Activated CD4-positive, alpha-beta T cell treated with anti-CD3 and anti-CD28 coated beads, Interleukin-2, amount 50 U/mL, for 16 hours (primary cell): ENCODE data around the gene NECTIN1.
A peak's percentile ranks its signal among the peaks of the same experiment; 100 is the strongest.

Experiments used
- DNase-seq: peaks from one replicate; pipeline ENCODE4 v3.0.0-alpha.2; 2020

The NECTIN1 gene

GRCh38 chr11:119755356-119756071 lies 26.5 kb upstream of the NECTIN1 start:
- DNase-seq: no peak

- no peak for DNase-seq
Measured at GRCh38 chr11:119754656-119755355, 25.8 kb upstream of the NECTIN1 start.

GRCh38 chr11:119754199-119754598 lies 25.2 kb upstream of the NECTIN1 start:
- DNase-seq: no peak

GRCh38 chr11:119752946-119753345 lies 23.9 kb upstream of the NECTIN1 start:
- DNase-seq: no peak

GRCh38 chr11:119752345-119752871 lies 23.4 kb upstream of the NECTIN1 start:
- no peak for DNase-seq

GRCh38 chr11:119750056-119750455 lies 21.1 kb upstream of the NECTIN1 start:
- no peak for DNase-seq

- DNase-seq: no peak
Measured at GRCh38 chr11:119749006-119749565, 20.1 kb upstream of the NECTIN1 start.

GRCh38 chr11:119747868-119748660 lies 19.1 kb upstream of the NECTIN1 start:
- no peak for DNase-seq

GRCh38 chr11:119745776-119746535 lies 17.0 kb upstream of the NECTIN1 start:
- no peak for DNase-seq

GRCh38 chr11:119745112-119745511 lies 16.1 kb upstream of the NECTIN1 start:
- DNase-seq: no peak

GRCh38 chr11:119744577-119744976 lies 15.6 kb upstream of the NECTIN1 start:
- DNase-seq: no peak

GRCh38 chr11:119743006-119743405 lies 14.0 kb upstream of the NECTIN1 start:
- no peak for DNase-seq

- no peak for DNase-seq
Measured at GRCh38 chr11:119742263-119742861, 13.4 kb upstream of the NECTIN1 start.

- DNase-seq: peak; percentile 50
Measured at GRCh38 chr11:119741369-119742262, 12.6 kb upstream of the NECTIN1 start.

GRCh38 chr11:119739975-119740374 lies 11.0 kb upstream of the NECTIN1 start:
- DNase-seq: no peak

- no peak for DNase-seq
Measured at GRCh38 chr11:119739021-119739703, 10.2 kb upstream of the NECTIN1 start.

GRCh38 chr11:119738059-119738439 lies 9.0 kb upstream of the NECTIN1 start:
- DNase-seq: no peak

- DNase-seq: no peak
Measured at GRCh38 chr11:119737366-119738058, 8.5 kb upstream of the NECTIN1 start.

- no peak for DNase-seq
Measured at GRCh38 chr11:119734788-119735187, 5.8 kb upstream of the NECTIN1 start.
